HEK293T (cell line): ENCODE results near the gene PARP6.

Experiments
- CTCF ChIA-PET: fragments of 350-600 bp; formaldehyde crosslinking; extraction: SDS; loops from one replicate; lab custom pipeline; 2021; ENCODE audit warnings: antibody characterized with exemption, inconsistent platforms; lab: Yijun Ruan, JAX
- POLR2A ChIA-PET: fragments of 350-600 bp; formaldehyde crosslinking; extraction: SDS; loops from one replicate; lab custom pipeline; 2020; ENCODE audit warnings: antibody characterized with exemption, inconsistent platforms; lab: Yijun Ruan, JAX
- DNase-seq: peaks from one replicate; pipeline ENCODE4 v3.0.0; 2012; ENCODE audit warnings: mixed read lengths; ENCODE audit errors: extremely low spot score
- ARNT ChIP-seq: fragments of 450-650 bp; IDR thresholded peaks from 2 replicates; pipeline ENCODE4 v1.6.1; 2017; ENCODE audit warnings: mild to moderate bottlenecking
- BHLHE40 ChIP-seq: fragments of 450-650 bp; IDR thresholded peaks from 2 replicates; pipeline ENCODE4 v1.6.1; 2016; ENCODE audit warnings: mild to moderate bottlenecking, moderate library complexity, borderline replicate concordance
- CTBP1 ChIP-seq: fragments of 450-650 bp; IDR thresholded peaks from 2 replicates; pipeline ENCODE4 v1.6.1; 2016; ENCODE audit warnings: borderline replicate concordance
- ELF4 ChIP-seq: fragments of 450-650 bp; IDR thresholded peaks from 2 replicates; pipeline ENCODE4 v1.6.1; 2017; ENCODE audit warnings: antibody characterized with exemption
- FOXA1 ChIP-seq: fragments of 450-650 bp; IDR thresholded peaks from 2 replicates; pipeline ENCODE4 v1.6.1; 2016; ENCODE audit warnings: mild to moderate bottlenecking
- FOXK2 ChIP-seq: fragments of 450-650 bp; IDR thresholded peaks from 2 replicates; pipeline ENCODE4 v1.6.1; 2016; ENCODE audit warnings: mild to moderate bottlenecking
- FOXM1 ChIP-seq: fragments of 450-650 bp; IDR thresholded peaks from 2 replicates; pipeline ENCODE4 v1.6.1; 2017; ENCODE audit warnings: mild to moderate bottlenecking, borderline replicate concordance
- HDGF ChIP-seq: fragments of 450-650 bp; IDR thresholded peaks from 2 replicates; pipeline ENCODE4 v1.6.1; 2017; ENCODE audit warnings: antibody characterized with exemption, borderline replicate concordance
- L3MBTL2 ChIP-seq: fragments of 450-650 bp; conservative IDR thresholded peaks from 2 replicates; pipeline ENCODE4 v1.6.1; 2016; ENCODE audit warnings: mild to moderate bottlenecking
- LEF1 ChIP-seq: fragments of 450-650 bp; IDR thresholded peaks from 2 replicates; pipeline ENCODE4 v1.6.1; 2017; ENCODE audit warnings: mild to moderate bottlenecking, borderline replicate concordance
- NFRKB ChIP-seq: fragments of 450-650 bp; IDR thresholded peaks from 2 replicates; pipeline ENCODE4 v1.6.1; 2016; ENCODE audit warnings: mild to moderate bottlenecking, moderate library complexity
- SUZ12 ChIP-seq: fragments of 450-650 bp; IDR thresholded peaks from 2 replicates; pipeline ENCODE4 v1.6.1; 2016; ENCODE audit warnings: mild to moderate bottlenecking
- TARDBP ChIP-seq: fragments of 450-650 bp; IDR thresholded peaks from 2 replicates; pipeline ENCODE4 v1.6.1; 2016
- ZNF384 ChIP-seq: fragments of 450-650 bp; IDR thresholded peaks from 2 replicates; pipeline ENCODE4 v1.6.1; 2016
- TF ChIP-seq, protein P1 (sequence below): fragments of 450-650 bp; IDR thresholded peaks from 2 replicates; pipeline ENCODE4 v1.6.1; 2016

Gene PARP6

DNA sequence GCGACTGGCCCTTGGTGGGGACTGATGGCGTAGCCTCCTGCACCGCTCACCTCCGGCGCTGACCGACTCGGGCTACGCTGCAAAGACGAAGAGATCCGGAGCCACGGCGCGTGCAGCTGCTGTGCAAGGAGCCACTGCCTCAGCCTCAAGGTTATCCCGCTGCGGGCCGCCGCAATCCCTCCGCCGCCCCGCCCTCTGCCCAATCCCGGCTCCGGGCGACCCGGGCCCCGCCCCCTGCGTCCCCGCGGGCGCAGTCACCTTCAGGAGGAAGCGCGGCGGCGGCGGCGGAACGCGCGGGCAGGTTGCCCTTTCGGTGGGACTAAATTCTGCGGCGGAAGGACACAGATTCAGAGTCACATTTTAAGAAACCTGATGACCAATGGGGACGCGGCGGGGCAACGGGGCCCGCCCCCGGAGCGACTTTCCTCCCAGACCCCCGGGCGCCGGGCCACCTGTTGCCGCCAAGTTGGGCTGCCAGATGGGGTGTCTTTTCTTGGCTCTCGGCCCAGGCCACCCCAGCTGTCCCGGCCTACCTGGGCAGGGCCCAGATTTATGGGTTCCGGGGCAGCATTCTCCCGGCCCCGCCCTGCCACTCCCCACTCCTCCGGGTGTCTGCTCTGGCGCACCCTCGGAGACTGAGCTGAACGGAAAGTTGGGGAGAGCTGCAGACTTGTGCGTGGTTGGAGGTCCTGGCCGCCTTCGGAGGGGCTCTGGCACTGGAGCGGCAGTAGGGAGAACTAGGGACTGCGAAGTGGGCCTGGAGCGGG lies 41.1 kb downstream of the PARP6 start, which contains the start of gene PKM:
Gene PKM, minus strand, starts transcription at position 125 of the 767 bp plus-strand sequence. CDS start 12,093 bp downstream, outside the sequence.
- POLR2A ChIA-PET = interaction anchor here (0.6 to 7.3 kb wide), 30 partner anchors 9 to 474 kb away, joined by 3 to 77 read pairs (median 5); partner anchors contain the start of genes ARIH1, BBS4, GRAMD2A and HEXA
- TF ChIP-seq LEF1 (no peak; the same call in 1 of the 2 replicates), FOXK2 (no peak), FOXA1 (no peak), SUZ12 (no peak), FOXM1 (peak; percentile 11; the same call in 1 of the 2 replicates), ARNT (no peak), NFRKB (no peak), L3MBTL2 (peak; percentile 15), CTBP1 (peak; percentile 91), BHLHE40 (no peak), ELF4 (peak; percentile 79)
- TF ChIP-seq, protein P1, sequence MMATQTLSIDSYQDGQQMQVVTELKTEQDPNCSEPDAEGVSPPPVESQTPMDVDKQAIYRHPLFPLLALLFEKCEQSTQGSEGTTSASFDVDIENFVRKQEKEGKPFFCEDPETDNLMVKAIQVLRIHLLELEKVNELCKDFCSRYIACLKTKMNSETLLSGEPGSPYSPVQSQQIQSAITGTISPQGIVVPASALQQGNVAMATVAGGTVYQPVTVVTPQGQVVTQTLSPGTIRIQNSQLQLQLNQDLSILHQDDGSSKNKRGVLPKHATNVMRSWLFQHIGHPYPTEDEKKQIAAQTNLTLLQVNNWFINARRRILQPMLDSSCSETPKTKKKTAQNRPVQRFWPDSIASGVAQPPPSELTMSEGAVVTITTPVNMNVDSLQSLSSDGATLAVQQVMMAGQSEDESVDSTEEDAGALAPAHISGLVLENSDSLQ = peak; percentile 68; the same call in 1 of the 2 replicates
- CTCF ChIA-PET = no interaction called here
- DNase-seq = peak; percentile 94

DNA sequence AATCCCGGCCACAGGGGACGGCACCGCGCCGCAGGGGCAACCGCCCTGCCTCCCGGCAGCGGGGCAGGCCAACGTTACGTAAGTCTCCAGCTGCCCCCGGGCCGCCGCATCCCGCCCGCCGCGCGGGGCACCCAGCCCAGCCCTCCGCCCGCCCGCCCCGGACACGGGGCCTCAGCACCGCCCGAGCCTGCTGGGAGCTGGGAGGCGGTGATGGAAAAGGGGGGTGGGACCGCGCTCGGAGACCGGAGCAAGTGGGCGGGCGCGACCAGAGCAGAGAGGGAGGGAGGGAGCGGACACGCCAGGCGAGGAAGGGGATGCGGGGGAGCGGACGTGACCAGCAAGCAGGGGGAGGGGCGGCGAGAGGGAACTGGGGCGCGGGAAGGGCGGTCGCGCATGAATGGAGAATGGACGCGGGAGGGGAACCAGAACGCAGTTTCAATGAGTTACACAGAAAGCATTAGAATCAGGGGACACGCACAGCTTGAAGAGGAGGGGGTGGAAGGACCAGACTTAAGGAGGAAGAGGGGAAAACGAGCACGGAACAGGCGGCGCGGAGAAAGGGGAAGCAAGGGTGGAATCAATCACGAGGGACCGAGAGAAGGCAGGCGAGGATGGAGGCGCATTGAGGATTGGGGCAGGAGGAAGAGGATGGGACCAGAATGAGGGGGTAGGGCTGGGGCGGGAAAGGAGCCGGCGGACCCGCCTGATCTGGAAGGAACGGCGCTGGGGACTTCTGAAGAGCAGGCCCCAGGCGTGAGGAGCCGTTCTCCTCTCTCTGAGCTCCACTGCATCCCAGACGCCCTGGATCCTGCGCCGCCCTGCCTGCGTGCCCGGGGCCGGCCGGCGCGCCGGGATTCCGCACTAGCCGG lies 41.9 kb downstream of the PARP6 start:
- ChIA-PET CTCF (interaction anchor here (1.3 kb wide), 1 partner anchor 30 kb away, joined by 3 read pairs; no protein-coding TSS in a partner anchor), POLR2A (interaction anchor here (0.6 to 7.3 kb wide), 32 partner anchors 9 to 844 kb away, joined by 3 to 77 read pairs (median 5); partner anchors contain the start of genes ARIH1, BBS4, GRAMD2A and HEXA)
- DNase-seq = peak; percentile 78
- 0 out of 2 replicates have a peak, but pooled peaks have one; percentile 56 for TF ChIP-seq ARNT
- no peak for TF ChIP-seq HDGF
- TF ChIP-seq TARDBP = 0 out of 2 replicates have a peak, but pooled peaks have one; percentile 54
- TF ChIP-seq ELF4 = no peak
- TF ChIP-seq FOXM1 = no peak
- no peak for TF ChIP-seq FOXK2
- no peak for TF ChIP-seq ZNF384
- 0 out of 2 replicates have a peak, but pooled peaks have one; percentile 35 for TF ChIP-seq L3MBTL2

DNA sequence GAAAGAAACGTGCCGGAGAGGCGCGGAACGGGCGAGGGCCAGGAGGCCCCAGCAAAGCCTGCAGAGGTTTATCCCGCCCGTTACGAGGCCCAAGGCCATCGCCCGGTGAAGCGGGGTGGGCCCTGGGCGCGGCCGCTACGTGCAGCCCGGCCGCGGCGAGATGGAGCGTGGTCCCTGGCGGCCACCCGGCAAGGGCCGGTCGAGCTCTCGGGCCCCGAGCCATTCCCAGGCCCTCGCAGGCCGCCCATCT lies 42.5 kb downstream of the PARP6 start:
- CTCF ChIA-PET = interaction anchor here (1.3 kb wide), 1 partner anchor 29 kb away, joined by 3 read pairs; no protein-coding TSS in a partner anchor
- POLR2A ChIA-PET = interaction anchor here (0.8 to 7.3 kb wide), 22 partner anchors 9 to 845 kb away, joined by 3 to 77 read pairs (median 6); partner anchors contain the start of genes ARIH1 and GRAMD2A
- peak; percentile 20 for DNase-seq
- 0 out of 2 replicates have a peak, but pooled peaks have one; percentile 65 for TF ChIP-seq LEF1
- TF ChIP-seq HDGF = 0 out of 2 replicates have a peak, but pooled peaks have one; percentile 66
- TF ChIP-seq TARDBP = no peak
- no peak for TF ChIP-seq NFRKB
- no peak for TF ChIP-seq ELF4

DNA sequence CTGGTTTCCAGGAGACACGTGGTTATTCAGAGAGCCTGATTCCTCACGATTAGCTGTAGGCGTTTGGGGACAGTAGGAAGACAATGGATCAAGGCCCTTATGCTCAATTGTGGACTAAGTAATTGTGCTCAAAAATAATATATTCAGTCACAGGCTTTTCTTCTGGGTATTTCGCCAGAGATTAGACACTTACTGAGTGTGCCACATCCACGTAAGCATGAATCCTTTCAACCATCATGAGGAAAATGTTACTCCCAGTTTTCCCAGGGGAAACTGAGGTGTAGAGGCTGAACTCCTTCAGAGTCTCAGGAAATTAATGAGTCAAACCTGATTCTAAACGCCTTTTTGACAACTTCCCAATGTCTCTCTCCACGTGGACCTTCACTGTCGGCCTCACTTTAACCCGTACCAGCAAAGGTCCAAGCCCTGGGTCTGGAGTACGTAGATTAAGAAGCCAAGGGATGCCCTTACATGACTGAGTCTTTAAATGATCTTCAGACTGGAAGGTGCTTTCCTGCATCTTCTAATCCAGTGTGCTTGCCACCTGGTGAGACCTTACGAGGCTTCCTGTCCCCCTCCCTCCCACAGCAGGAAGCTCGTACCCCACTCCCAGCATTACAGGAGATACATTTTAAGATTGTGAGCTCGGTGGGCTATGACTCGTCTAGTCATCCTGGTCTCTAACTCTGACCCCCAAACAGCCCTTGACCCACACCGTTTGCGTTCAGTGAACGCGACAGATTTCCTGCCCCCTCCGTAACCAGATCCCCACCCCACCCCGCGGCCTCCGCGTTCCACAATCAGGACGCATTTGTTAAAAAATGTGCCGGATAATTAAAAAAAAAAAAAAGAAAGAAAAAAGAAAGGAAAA lies 43.0 kb downstream of the PARP6 start:
- ChIA-PET CTCF (interaction anchor here (1.3 kb wide), 1 partner anchor 29 kb away, joined by 3 read pairs; no protein-coding TSS in a partner anchor), POLR2A (interaction anchor here (0.8 to 7.3 kb wide), 17 partner anchors 8 to 845 kb away, joined by 3 to 77 read pairs (median 5); partner anchors contain the start of genes ARIH1 and GRAMD2A)
- DNase-seq = no peak
- TF ChIP-seq CTBP1 = no peak
- TF ChIP-seq FOXM1 = no peak
- no peak for TF ChIP-seq ELF4
- TF ChIP-seq HDGF = no peak
- peak; percentile 36; the same call in 1 of the 2 replicates for TF ChIP-seq L3MBTL2

DNA sequence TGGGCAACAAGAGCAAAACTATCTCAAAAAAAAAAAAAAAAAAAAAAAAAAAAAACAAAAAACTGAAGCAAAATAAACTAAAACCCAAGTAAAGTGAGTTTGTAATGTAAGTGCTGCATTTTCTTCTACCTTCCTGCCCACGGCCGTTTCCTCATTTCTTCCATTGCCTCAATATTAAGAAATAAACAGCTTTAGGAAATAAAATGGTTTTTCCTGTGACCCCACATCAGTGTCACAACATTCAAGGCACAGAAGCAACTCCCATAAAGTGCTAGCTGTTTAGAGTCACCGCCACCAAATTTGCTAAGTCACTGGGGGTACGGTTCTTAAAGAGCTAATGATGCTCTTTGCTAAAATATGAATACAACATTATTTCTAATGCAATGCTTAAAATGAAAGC lies 44.6 kb downstream of the PARP6 start:
- DNase-seq = no peak
- CTCF ChIA-PET = interaction anchor here (0.6 to 1.9 kb wide), 8 partner anchors 9 to 521 kb away, joined by 3 to 12 read pairs (median 4); no protein-coding TSS in a partner anchor
- POLR2A ChIA-PET = interaction anchor here (1.0 to 7.3 kb wide), 5 partner anchors 12 to 45 kb away, joined by 3 to 77 read pairs (median 14); partner anchors contain the start of gene GRAMD2A
- TF ChIP-seq TARDBP (no peak), FOXK2 (no peak)
- TF ChIP-seq, protein P1 = no peak
